CD4-positive, alpha-beta T cell (primary cell): Measurements from ENCODE around the gene ELF2. TPM values are rescaled to one million over a fixed set of nuclear protein-coding genes. Genes with fewer than 3 reads are reported as not detected.

ENCODE experiments used
- ATAC-seq: fragments of 200-7000 bp; cut with Tn5 transposase; one replicate; pipeline ENCODE4 v1.10.0; 2022; ENCODE audit warnings: mild to moderate bottlenecking; ENCODE audit not compliant: poor library complexity
- CTCF ChIA-PET: fragments of 350-600 bp; sonication (Branson Sonifier 250); formaldehyde crosslinking; loops from one replicate; lab custom pipeline; 2021; ENCODE audit warnings: antibody characterized with exemption, inconsistent platforms; lab: Charles Lee
- POLR2A ChIA-PET: fragments of 350-600 bp; sonication (Branson Sonifier 250); formaldehyde crosslinking; loops from one replicate; lab custom pipeline; 2021; ENCODE audit warnings: antibody characterized with exemption, inconsistent platforms; lab: Charles Lee
- DNase-seq, 14 experiments: peaks; one replicate each; pipeline ENCODE4 v3.0.0-alpha.2; 2013 to 2020; ENCODE audit warnings: mixed read lengths in 2 of 14
- H3K27ac ChIP-seq, 2 donors: one replicate each; pipeline versions ENCODE4 v1.5.1 to v1.7.0; 2013; ENCODE audit warnings: low read length in 2 of 2, low read depth in 1 of 2, mild to moderate bottlenecking in 1 of 2
- H3K27me3 ChIP-seq, 2 experiments: 1 replicate in 1 of 2; 2 replicates in 1 of 2; pipeline versions ENCODE4 v1.6.1 to v1.7.0; 2013; ENCODE audit warnings: low read length in 2 of 2, control low read depth in 1 of 2, mild to moderate bottlenecking in 1 of 2, moderate library complexity in 1 of 2; ENCODE audit not compliant: insufficient read depth in 2 of 2, control insufficient read depth in 1 of 2
- H3K36me3 ChIP-seq: one replicate; pipeline ENCODE4 v1.6.1; 2013; ENCODE audit warnings: low read length, control low read depth; ENCODE audit not compliant: insufficient read depth
- H3K4me1 ChIP-seq: one replicate; pipeline ENCODE4 v1.6.1; 2013; ENCODE audit warnings: low read length, control low read depth; ENCODE audit not compliant: insufficient read depth
- H3K4me3 ChIP-seq: one replicate; pipeline ENCODE4 v1.5.1; 2013; ENCODE audit warnings: mild to moderate bottlenecking, low read length, moderate library complexity
- H3K9me3 ChIP-seq, 2 experiments: 1 replicate in 1 of 2; 2 replicates in 1 of 2; pipeline versions ENCODE4 v1.6.1 to v1.7.0; 2013; ENCODE audit warnings: low read length in 2 of 2, mild to moderate bottlenecking in 2 of 2, control low read depth in 1 of 2, moderate library complexity in 1 of 2; ENCODE audit not compliant: control insufficient read depth in 1 of 2, insufficient read depth in 1 of 2
- H3K27ac Mint-ChIP-seq: one replicate; pipeline ENCODE4 v1.8.0; 2020; ENCODE audit warnings: mixed read lengths
- H3K27me3 Mint-ChIP-seq: one replicate; pipeline ENCODE4 v1.8.0; 2021; ENCODE audit warnings: mixed read lengths
- H3K36me3 Mint-ChIP-seq: one replicate; pipeline ENCODE4 v1.8.0; 2021; ENCODE audit warnings: low read depth, mixed read lengths
- H3K4me1 Mint-ChIP-seq: one replicate; pipeline ENCODE4 v1.8.0; 2021; ENCODE audit warnings: low read depth, mixed read lengths
- H3K4me3 Mint-ChIP-seq: one replicate; pipeline ENCODE4 v1.8.0; 2020; ENCODE audit warnings: mild to moderate bottlenecking, mixed read lengths
- H3K9me3 Mint-ChIP-seq: one replicate; pipeline ENCODE4 v1.8.0; 2020; ENCODE audit warnings: mixed read lengths
- CTCF ChIP-seq: fragments of 200-600 bp; IDR thresholded peaks from one replicate; pipeline ENCODE4 v1.8.0; 2022; ENCODE audit warnings: antibody characterized with exemption, mild to moderate bottlenecking
- intact Hi-C, 2 experiments: fragments of 100-400 bp; cut with DNase I in 1 of 2; cut with micrococcal nuclease in 1 of 2; formaldehyde crosslinking; loops; one replicate each; pipeline versions ENCODE4 v1.15.1 to v1.9.0; 2023 to 2025; cut with DNase I, micrococcal nuclease
- total RNA-seq, 174 experiments: library from RNA in 2 of 174; stranded (reverse) in 2 of 174; gene quantifications; one replicate each; pipeline ENCODE4 v1.2.3 and lab custom pipeline; 2021 to 2026

The ELF2 gene
- total RNA-seq, 2 experiments from 2014 or later = 83.3 to 84.1 TPM

GRCh38 chr4:139084804-139085093, 92.3 kb downstream of the ELF2 start:
- POLR2A ChIA-PET = interaction anchor here (1.0 to 4.1 kb wide), 10 partner anchors 23 to 471 kb away, joined by 3 to 61 read pairs (median 13); partner anchors contain the start of genes ELF2, NAA15, NDUFC1 and NOCT

GRCh38 chr4:139083956-139084803, 92.8 kb downstream of the ELF2 start:
- no peaks in the 10 kb centered on the region for H3K9me3 Mint-ChIP-seq
- H3K27ac ChIP-seq = peak overlapping the region; percentile 94 to 96
- POLR2A ChIA-PET = interaction anchor here (1.0 to 4.1 kb wide), 11 partner anchors 23 to 472 kb away, joined by 3 to 61 read pairs (median 8); partner anchors contain the start of genes ELF2, NAA15, NDUFC1 and NOCT
- H3K4me3 ChIP-seq = peak overlapping the region; percentile 93
- peaks cover 5% of the 10 kb centered on the region for H3K4me1 ChIP-seq
- TF ChIP-seq CTCF = no peak
- no peaks in the 10 kb centered on the region for H3K9me3 ChIP-seq
- peak overlapping the region; percentile 92 for H3K27ac Mint-ChIP-seq
- H3K4me3 Mint-ChIP-seq = peak overlapping the region; percentile 93
- H3K4me1 Mint-ChIP-seq = peaks cover 55% of the 10 kb centered on the region
- ATAC-seq (peak; percentile 44), DNase-seq (peak; percentile 65 to 94 (median 80))
- CTCF ChIA-PET = interaction anchor here (0.9 to 3.0 kb wide), 8 partner anchors 15 to 218 kb away, joined by 3 to 16 read pairs (median 4); partner anchors contain the start of genes NAA15, NDUFC1 and NOCT
- H3K36me3 Mint-ChIP-seq = peaks cover 37% of the 10 kb centered on the region
- intact Hi-C loops = loop anchor here (2.0 to 5.0 kb wide), 10 partner anchors 17 to 1071 kb away; partner anchors contain the start of genes ELF2 (in 2 of the 2), MAML3 (in 1 of the 2), NAA15 (in 1 of the 2) and NDUFC1 (in 1 of the 2)
- H3K27me3 ChIP-seq = no peaks in the 10 kb centered on the region
- H3K36me3 ChIP-seq = no peaks in the 10 kb centered on the region
- no peaks in the 10 kb centered on the region for H3K27me3 Mint-ChIP-seq

More at GRCh38 chr4:139084804-139085093, 92.3 kb downstream of the ELF2 start:
- DNase-seq (no peak), ATAC-seq (no peak)
- TF ChIP-seq CTCF = no peak
- no peaks in the 10 kb centered on the region for H3K4me1 ChIP-seq
- H3K36me3 Mint-ChIP-seq = peaks cover 37% of the 10 kb centered on the region
- no peaks in the 10 kb centered on the region for H3K9me3 Mint-ChIP-seq
- H3K27me3 Mint-ChIP-seq = no peaks in the 10 kb centered on the region
- intact Hi-C loops = loop anchor here (1.0 to 5.0 kb wide), 7 partner anchors 52 to 468 kb away; partner anchors contain the start of genes ELF2 (in 2 of the 2), NAA15 (in 1 of the 2), NDUFC1 (in 1 of the 2) and RAB33B (in 1 of the 2)
- H3K9me3 ChIP-seq = no peaks in the 10 kb centered on the region
- peak overlapping the region; percentile 92 for H3K27ac Mint-ChIP-seq
- peaks cover 50% of the 10 kb centered on the region for H3K4me1 Mint-ChIP-seq
- H3K4me3 ChIP-seq = peak overlapping the region; percentile 93
- no peaks in the 10 kb centered on the region for H3K36me3 ChIP-seq
- peak overlapping the region; percentile 93 for H3K4me3 Mint-ChIP-seq
- CTCF ChIA-PET = interaction anchor here (1.2 to 3.0 kb wide), 7 partner anchors 14 to 217 kb away, joined by 3 to 16 read pairs (median 5); partner anchors contain the start of genes NAA15, NDUFC1 and NOCT
- peak overlapping the region; percentile 73 to 96 for H3K27ac ChIP-seq
- H3K27me3 ChIP-seq = no peaks in the 10 kb centered on the region

- Histone ChIP-seq H3K4me1 (peaks cover 10% of the 10 kb centered on the region), H3K27me3 (no peaks in the 10 kb centered on the region), H3K27ac (peak overlapping the region; percentile 94 to 96), H3K4me3 (peak overlapping the region; percentile 93), H3K9me3 (no peaks in the 10 kb centered on the region), H3K36me3 (no peaks in the 10 kb centered on the region)
- Mint-ChIP-seq H3K4me3 (peak overlapping the region; percentile 93), H3K27ac (peak overlapping the region; percentile 92), H3K9me3 (no peaks in the 10 kb centered on the region), H3K4me1 (peaks cover 58% of the 10 kb centered on the region), H3K27me3 (no peaks in the 10 kb centered on the region), H3K36me3 (peaks cover 37% of the 10 kb centered on the region)
- intact Hi-C loops = loop anchor here (2.0 to 5.0 kb wide), 8 partner anchors 17 to 1071 kb away; partner anchors contain the start of genes ELF2 (in 1 of the 2), MAML3 (in 1 of the 2), NAA15 (in 1 of the 2) and NDUFC1 (in 1 of the 2)
- CTCF ChIA-PET = interaction anchor here (0.9 to 2.6 kb wide), 7 partner anchors 14 to 219 kb away, joined by 3 to 16 read pairs (median 3); partner anchors contain the start of genes NAA15, NDUFC1 and NOCT
- ATAC-seq = peak; percentile 44
- POLR2A ChIA-PET = interaction anchor here (1.1 to 4.1 kb wide), 10 partner anchors 22 to 473 kb away, joined by 4 to 61 read pairs (median 14); partner anchors contain the start of genes ELF2, NAA15, NDUFC1 and NOCT
- TF ChIP-seq CTCF = no peak
- peak in 13 of 14 experiments; percentile 45 to 89 (median 66) for DNase-seq
Observed at GRCh38 chr4:139083607-139083955, 93.4 kb downstream of the ELF2 start.
